ENCODE measurements around the gene CS.
"Not testable (repeated sequence)": the region's sequence is repeated elsewhere in the genome, so short reads cannot be mapped to it uniquely, and the experiment has no call there.

The CS gene

DNA sequence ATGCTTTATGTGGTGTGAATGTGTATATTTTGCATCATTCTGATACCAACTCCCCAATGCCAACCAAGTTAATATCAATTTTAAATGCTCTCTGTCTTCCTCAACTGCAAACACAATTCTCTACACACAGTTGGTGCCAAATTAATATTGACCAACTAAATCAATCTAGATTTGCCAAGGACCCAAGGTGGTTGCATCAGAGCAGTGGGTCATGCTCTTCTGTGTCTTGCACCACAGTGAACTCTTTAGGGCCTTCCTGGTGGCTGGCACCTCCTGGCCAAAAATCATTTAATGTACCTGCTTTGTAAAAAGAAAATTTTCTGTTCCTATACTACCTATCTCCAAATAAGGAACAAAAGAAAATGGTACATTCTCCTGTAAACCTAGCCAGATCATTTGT is 19.3 kb downstream of the CS start:
- DNase-seq (ENCODE audit: low spot score) = no peak

- no peak for DNase-seq (ENCODE audit: low spot score)
Observed at GRCh38 chr12:56278905-56279304, 21.2 kb downstream of the CS start.

DNA sequence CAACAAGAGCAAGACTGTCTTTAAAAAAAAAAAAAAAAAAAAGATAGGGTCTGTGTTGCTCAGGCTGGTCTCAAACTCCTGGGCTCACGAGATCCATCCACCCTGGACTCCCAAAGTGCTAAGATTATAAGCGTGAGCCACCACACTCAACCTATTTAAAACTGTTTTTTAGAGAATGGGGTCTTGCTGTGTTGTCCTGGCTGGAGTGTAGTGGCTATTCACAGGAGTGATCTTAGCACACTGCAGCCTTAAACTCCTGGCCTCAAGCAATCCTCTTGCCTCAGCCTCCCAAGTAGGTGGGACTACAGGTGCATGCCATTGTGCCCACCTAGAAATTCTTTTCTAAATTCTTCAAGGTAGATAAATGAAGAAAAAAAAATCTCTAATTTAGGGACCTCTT is 25.8 kb downstream of the CS start:
- DNase-seq (ENCODE audit: low spot score) = no peak

DNA sequence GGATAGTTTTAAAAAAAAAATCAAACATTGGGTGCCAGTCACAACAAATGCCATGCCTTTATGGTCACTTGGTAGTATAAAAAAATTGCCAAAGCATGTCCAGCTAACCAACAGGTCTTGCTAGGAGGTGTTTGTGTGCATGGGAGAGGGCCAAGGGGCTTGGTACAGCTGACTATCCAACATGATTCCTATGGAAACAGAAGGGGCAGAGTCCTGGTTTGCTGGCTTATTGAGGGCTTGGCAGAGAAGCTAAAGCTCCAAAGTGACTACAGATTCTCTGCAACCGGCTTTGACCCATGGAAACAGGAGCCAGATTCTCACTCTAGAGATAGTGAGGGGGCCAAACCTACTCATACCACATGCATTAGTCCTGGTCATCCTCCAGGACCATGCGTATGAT is 27.7 kb downstream of the CS start:
- DNase-seq (ENCODE audit: low spot score) = not testable (repeated sequence)

GRCh38 chr12:56271031-56271430 is 29.1 kb downstream of the CS start:
- peak; percentile 53 for DNase-seq (ENCODE audit: low spot score)

DNA sequence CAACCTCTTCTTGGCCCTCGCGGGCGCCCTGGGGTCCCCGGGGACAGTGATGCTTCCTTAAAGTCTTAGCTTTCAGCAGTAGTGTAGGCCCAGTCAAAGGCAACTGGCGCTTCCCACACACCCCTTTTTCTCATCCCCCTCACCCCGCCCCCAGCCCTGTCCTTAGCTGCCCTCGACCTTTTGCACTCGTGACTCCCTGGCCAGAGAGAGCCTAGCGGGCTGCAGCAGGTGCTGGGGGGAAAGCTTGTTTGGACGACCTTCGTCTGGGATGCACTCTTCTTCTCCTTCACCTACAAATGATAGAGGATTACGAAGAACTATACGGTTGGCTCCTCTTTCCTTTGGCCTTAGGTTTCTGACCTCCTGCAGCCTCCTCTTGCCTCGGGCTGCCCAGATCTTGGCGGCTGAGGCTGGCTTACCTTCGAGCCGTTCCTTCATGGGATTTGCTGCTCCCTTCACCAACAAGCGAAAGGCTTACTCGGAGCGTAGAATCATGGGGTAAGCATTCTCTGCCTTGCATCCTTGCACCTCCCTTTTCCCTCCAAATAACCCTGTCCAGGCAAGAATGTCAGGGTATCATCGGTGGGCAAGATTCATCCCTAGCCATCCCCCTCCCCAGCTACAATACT is 32.6 kb downstream of the CS start:
- peak; percentile 28 for DNase-seq (ENCODE audit: low spot score)

DNA sequence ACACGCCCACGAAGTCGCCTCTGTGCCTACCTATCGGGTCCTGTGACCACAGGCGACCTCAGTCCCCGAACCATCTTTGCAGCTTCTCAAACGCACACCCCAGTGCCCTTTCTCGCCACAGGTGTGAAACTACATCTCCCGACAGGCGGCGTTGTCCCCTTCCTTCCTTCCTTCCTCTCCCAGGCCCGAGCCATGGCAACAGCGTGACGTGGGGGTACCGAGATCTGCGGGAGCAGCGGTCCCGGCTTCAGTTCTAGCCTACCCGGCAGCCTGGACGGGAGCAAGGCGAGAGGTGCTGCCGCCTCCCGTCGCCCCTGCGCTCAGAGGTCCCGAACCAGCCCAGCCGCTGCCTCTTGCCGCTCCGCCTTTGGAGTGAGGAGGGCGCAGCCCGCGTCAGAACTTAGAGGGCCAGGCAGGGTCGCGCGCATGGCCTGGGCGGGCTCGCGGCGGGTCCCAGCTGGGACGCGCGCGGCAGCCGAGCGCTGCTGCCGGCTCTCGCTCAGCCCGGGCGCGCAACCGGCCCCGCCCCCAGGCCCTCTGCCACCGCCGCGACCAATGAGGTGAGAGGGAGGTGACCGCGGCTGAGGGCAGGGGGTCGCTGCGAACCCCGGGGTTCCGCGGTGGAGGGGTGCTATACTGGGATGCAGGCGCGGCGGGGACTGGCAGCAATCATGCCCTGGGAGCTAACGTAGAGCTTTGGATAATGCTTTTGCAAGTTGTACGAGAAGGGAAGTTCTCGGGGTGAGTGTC is 33.3 kb downstream of the CS start, which contains the start of gene COQ10A:
Gene COQ10A (plus strand): TSS at position 250 of the 750 bp plus-strand sequence. CDS start 177 bp downstream, at position 427.
- DNase-seq (ENCODE audit: low spot score) = peak; percentile 97

DNA sequence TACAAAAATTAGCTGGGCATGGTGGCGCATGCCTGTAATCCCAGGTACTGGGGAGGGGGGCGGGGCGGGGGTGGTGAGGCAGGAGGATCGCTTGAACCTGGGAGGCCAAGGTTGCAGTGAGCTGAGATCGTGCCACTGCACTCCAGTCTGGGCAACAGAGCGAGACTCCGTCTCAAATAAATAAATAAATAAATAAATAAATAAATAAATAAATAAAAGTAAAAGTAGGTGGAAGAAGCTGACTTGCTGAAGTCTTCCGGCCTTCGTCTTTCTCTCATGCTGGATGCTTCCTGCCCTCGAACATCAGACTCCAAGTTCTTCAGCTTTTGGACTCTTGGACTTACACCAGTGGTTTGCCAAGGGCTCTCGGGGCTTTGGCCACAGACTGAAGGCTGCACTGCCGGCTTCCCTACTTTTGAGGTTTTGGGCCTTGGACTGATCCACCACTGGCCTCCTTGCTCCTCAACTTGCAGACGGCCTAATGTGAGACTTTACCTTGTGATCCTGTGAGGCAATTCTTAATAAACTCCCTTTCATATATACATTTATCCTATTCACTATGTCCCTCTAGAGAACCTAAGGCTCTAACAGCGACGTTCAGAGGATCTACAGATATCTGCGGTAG is 34.0 kb downstream of the CS start:
- not testable (repeated sequence) for DNase-seq (ENCODE audit: low spot score)

GRCh38 chr12:56262955-56263354 is 37.2 kb downstream of the CS start:
- not testable (repeated sequence) for DNase-seq (ENCODE audit: low spot score)

DNA sequence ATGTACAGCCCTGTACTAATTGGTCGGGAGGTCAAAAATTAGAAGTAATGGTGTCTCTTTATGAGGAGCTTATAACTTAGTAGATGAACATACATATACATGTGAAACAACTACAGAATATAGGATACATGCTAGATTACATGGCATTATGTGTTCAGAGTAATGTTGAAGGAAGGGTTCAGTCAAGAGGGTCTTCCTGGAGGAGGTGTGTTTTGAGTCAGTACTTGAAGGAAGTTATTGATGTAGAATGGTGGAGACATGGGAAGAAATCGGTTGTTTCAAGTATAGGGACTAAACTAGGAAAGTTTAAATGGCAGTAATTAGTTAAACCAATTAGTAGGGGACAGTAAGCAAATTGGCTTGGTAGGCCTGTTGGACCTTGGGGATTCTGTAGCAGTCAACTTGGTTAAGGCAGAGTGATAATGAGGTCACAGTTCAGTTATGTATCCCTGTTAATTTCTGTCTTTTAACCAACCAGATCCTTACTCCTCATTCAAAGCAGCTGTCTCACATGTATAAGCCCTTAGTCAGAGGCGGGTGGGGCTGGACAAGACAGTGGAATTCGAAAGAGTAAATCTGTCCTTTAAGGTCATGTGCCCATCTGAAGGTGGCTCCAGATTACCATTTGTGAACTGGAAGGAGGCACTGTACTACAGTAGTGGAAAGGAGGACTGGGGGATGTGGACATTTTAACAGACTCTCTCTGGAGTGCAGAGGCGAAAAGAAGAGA is 38.5 kb downstream of the CS start:
- peak; percentile 87 for DNase-seq (ENCODE audit: low spot score)

- DNase-seq (ENCODE audit: low spot score) = no peak
Observed at GRCh38 chr12:56260921-56261320, 39.2 kb downstream of the CS start.

DNA sequence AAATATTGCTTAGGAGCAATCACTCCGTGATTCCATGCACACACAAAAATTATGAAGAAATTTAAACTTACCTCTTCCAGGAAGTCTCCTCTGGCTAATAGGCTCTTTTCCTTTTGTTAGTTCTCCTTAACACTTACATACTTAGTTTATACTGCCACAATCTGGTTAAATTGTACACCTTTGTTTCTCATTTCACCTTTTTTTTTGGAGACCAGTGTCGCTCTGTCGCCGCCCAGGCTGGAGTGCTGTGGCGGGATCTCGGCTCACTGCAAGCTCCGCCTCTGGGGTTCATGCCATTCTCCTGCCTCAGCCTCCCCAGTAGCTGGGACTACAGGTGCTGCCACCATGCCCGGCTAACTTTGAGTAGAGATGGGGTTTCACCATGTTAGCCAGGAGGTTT is 39.8 kb downstream of the CS start:
- DNase-seq (ENCODE audit: low spot score) = no peak

- DNase-seq (ENCODE audit: low spot score) = no peak
Observed at GRCh38 chr12:56258820-56259183, 41.3 kb downstream of the CS start.

GRCh38 chr12:56258068-56258819 is 41.9 kb downstream of the CS start, which contains the start of gene ANKRD52:
TSS of gene ANKRD52 (minus strand) at chr12:56258384. CDS start at chr12:56258269, 115 bp downstream.
- peak; percentile 97 for DNase-seq (ENCODE audit: low spot score)

DNA sequence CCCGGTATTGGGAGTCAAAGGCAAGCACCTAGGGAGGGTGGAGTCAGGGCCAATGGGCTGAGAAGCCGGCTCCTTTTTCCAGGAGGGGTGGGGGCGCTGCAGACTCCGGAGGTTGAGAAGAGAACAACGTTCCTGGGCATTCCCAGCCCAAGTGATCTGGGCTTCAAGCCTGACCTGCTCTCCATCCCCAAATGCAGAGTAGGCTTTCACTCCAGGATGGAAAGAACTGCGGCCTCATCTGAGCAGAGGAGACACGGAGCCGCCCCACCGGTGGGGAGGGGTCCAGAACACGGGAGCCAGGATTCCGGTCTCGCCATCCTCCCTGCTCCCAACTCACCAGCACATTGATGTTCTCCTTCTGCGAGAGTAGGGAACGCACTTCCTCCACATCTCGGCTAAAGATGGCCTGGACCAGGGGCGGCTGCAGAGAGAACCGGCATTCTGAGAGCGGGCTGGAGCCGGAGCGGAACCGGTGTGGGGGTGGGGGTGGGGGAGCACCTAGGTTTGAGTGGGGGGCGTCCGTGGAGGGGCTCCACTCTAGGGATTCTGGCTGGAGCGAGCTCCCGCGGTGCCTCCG is 42.6 kb downstream of the CS start:
- peak; percentile 63 for DNase-seq (ENCODE audit: low spot score)

- DNase-seq (ENCODE audit: low spot score) = no peak
Observed at GRCh38 chr12:56257071-56257470, 43.1 kb downstream of the CS start.

GRCh38 chr12:56256326-56256960 is 43.7 kb downstream of the CS start:
- peak; percentile 52 for DNase-seq (ENCODE audit: low spot score)

GRCh38 chr12:56255671-56256070 is 44.5 kb downstream of the CS start:
- DNase-seq (ENCODE audit: low spot score) = no peak

DNA sequence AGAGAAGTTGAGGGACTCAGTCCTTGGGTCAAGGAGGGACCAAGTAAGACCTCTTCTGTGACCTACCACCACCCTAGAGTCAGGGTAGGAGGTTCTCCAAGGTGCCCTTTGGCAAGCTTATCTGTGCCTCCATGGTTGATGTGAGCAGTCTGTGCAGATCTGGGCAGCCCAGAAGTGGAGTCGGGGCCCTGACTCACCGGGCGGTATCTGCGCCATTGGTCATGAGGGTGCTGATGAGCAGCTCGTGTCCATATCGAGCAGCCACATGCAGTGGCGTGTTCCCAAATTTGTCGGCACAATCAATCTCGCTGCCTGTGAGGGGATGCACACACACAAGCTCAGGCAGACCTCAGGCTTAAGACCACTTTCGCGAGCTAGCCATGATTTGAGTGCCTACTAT is 47.0 kb downstream of the CS start:
- DNase-seq (ENCODE audit: low spot score) = no peak

- DNase-seq (ENCODE audit: low spot score) = no peak
Observed at GRCh38 chr12:56252649-56253048, 47.5 kb downstream of the CS start.

DNA sequence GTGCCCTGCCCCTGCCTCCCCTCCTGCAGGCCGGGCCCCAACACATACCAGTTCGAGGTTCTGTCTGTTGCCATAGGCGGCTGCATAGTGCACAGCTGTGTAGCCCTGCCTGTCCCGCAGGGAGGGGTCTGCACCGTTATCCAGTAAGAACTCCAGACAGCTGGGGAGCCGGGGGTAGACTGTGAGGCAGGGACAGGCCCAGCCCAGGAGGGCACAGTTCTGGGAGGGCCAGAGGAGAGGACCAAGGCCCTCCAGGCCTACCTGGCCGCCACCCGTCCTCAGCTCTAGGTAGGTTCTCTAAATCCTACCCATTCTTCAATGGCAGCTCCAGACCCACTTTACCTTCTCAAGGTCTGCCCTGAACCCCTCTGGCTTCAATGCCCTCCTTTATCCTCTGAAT is 51.4 kb downstream of the CS start:
- DNase-seq (ENCODE audit: low spot score) = no peak
